GM12878 (cell line): ENCODE results near the gene RIMBP2. TPM values are rescaled to one million over a fixed set of nuclear protein-coding genes. Genes with fewer than 3 reads are reported as not detected.

ENCODE experiments used
- ATAC-seq: fragments of 200-7000 bp; cut with Tn5 transposase; 3 replicates; pipeline ENCODE4 v1.9.1; 2020; ENCODE audit warnings: mild to moderate bottlenecking, moderate library complexity
- BruUV-seq: library from RNA; stranded (reverse); fragments of 400-500 nt; replicated peaks from 2 replicates; lab custom pipeline; 2021; lab: Mats Ljungman, UMichigan
- CTCF ChIA-PET: fragments of 300-600 bp; sonication (Branson Sonifier 250); formaldehyde crosslinking; extraction: SDS; loops from one replicate; lab custom pipeline; 2021; ENCODE audit warnings: inconsistent platforms; lab: Yijun Ruan, JAX
- POLR2A ChIA-PET: fragments of 350-600 bp; formaldehyde crosslinking; extraction: SDS; loops from one replicate; lab custom pipeline; 2021; ENCODE audit warnings: inconsistent platforms; lab: Charles Lee
- RAD21 ChIA-PET: fragments of 300-600 bp; sonication (Branson Sonifier 250); formaldehyde crosslinking; loops from one replicate; lab custom pipeline; 2023; ENCODE audit warnings: antibody characterized with exemption; ENCODE audit not compliant: unreplicated experiment; lab: Charles Lee
- SMC1A ChIA-PET: fragments of 300-600 bp; sonication (Branson Sonifier 250); formaldehyde crosslinking; loops from one replicate; lab custom pipeline; 2023; ENCODE audit not compliant: unreplicated experiment, uncharacterized antibody; lab: Charles Lee
- DNase-seq: peaks from one replicate; pipeline ENCODE4 v3.0.0-alpha.2; 2011; ENCODE audit warnings: low read depth, low spot score
- FAIRE-seq: peaks from 3 replicates; lab custom pipeline; 2011; peaks lifted over from hg19 to GRCh38; lab: Jason Lieb, UNC
- H2AFZ ChIP-seq: 2 replicates; pipeline ENCODE4 v1.6.0; 2011; ENCODE audit warnings: low read depth, low read length, control low read depth; ENCODE audit not compliant: control insufficient read depth
- H3K27ac ChIP-seq: 2 replicates; pipeline ENCODE4 v1.5.1; 2011; ENCODE audit warnings: control low read depth; ENCODE audit not compliant: control insufficient read depth, insufficient read depth
- H3K27me3 ChIP-seq, 2 experiments: replicated peaks in 1 of 2; 2 replicates each; pipeline versions ENCODE4 v1.6.0 to v1.6.1; 2011; ENCODE audit warnings: low read length in 1 of 2; ENCODE audit not compliant: control insufficient read depth in 2 of 2, insufficient read depth in 2 of 2
- H3K36me3 ChIP-seq, 2 experiments: 2 replicates each; pipeline ENCODE4 v1.5.1; 2011; ENCODE audit warnings: low read length in 1 of 2; ENCODE audit not compliant: control insufficient read depth in 2 of 2, insufficient read depth in 2 of 2
- H3K4me1 ChIP-seq: 2 replicates; pipeline ENCODE4 v1.6.1; 2011; ENCODE audit warnings: mild to moderate bottlenecking, low read length, moderate library complexity, mixed read lengths; ENCODE audit not compliant: control insufficient read depth, insufficient read depth
- H3K4me2 ChIP-seq: 2 replicates; pipeline ENCODE4 v1.6.0; 2011; ENCODE audit warnings: control low read depth; ENCODE audit not compliant: control insufficient read depth, insufficient read depth
- H3K4me3 ChIP-seq: fragments of 200-600 bp; sonication (generic); 2 replicates; pipeline ENCODE4 v1.5.1; 2016
- H3K79me2 ChIP-seq: 2 replicates; pipeline ENCODE4 v1.6.0; 2011; ENCODE audit warnings: low read length; ENCODE audit not compliant: control insufficient read depth, insufficient read depth
- H3K9ac ChIP-seq: 2 replicates; pipeline ENCODE4 v1.8.0; 2011; ENCODE audit warnings: low read length, control low read depth, mixed read lengths; ENCODE audit not compliant: control insufficient read depth, insufficient read depth
- H3K9me3 ChIP-seq: replicated peaks from 3 replicates; pipeline ENCODE4 v1.5.1; 2011; ENCODE audit warnings: mild to moderate bottlenecking, low read length; ENCODE audit not compliant: control insufficient read depth, insufficient read depth
- H4K20me1 ChIP-seq: 2 replicates; pipeline ENCODE4 v1.6.0; 2011; ENCODE audit not compliant: control insufficient read depth, insufficient read depth
- ETV6 ChIP-seq, 2 experiments: fragments of 450-650 bp in 1 of 2; IDR thresholded peaks in 1 of 2; conservative IDR thresholded peaks in 1 of 2; 2 replicates each; pipeline ENCODE4 v1.6.1; 2014; ENCODE audit warnings: antibody characterized with exemption in 1 of 2, borderline replicate concordance in 1 of 2, low read depth in 1 of 2, mild to moderate bottlenecking in 1 of 2, moderate library complexity in 1 of 2
- IKZF1 ChIP-seq: fragments of 450-650 bp; conservative IDR thresholded peaks from 2 replicates; pipeline ENCODE4 v1.6.1; 2017; ENCODE audit warnings: antibody characterized with exemption, mild to moderate bottlenecking
- IRF4 ChIP-seq: IDR thresholded peaks from 2 replicates; pipeline ENCODE4 v1.6.1; 2011; ENCODE audit warnings: low read depth, low read length
- MYC ChIP-seq: IDR thresholded peaks from 2 replicates; pipeline ENCODE4 v1.6.1; 2011; ENCODE audit warnings: mild to moderate bottlenecking, low read length, moderate library complexity, inconsistent platforms; ENCODE audit not compliant: insufficient read depth, insufficient replicate concordance, insufficient read length, severe bottlenecking
- PAX5 ChIP-seq: IDR thresholded peaks from 2 replicates; pipeline ENCODE4 v1.6.1; 2011; ENCODE audit warnings: low read depth, low read length, borderline replicate concordance
- RAD21 ChIP-seq: IDR thresholded peaks from 2 replicates; pipeline ENCODE4 v1.6.1; 2011; ENCODE audit warnings: mild to moderate bottlenecking, low read depth, low read length, moderate library complexity; ENCODE audit not compliant: insufficient read depth
- RELA ChIP-seq: fragments of 450-650 bp; IDR thresholded peaks from 2 replicates; pipeline ENCODE4 v1.8.0; 2014; ENCODE audit warnings: borderline replicate concordance; ENCODE audit not compliant: partially characterized antibody
- ZZZ3 ChIP-seq: IDR thresholded peaks from 2 replicates; pipeline ENCODE4 v1.6.1; 2011; ENCODE audit warnings: low read depth; ENCODE audit not compliant: control insufficient read depth, insufficient read length
- WGBS: methylation state at CpG from one replicate; pipeline ENCODE4 v1.1.6; 2016; ENCODE audit warnings: low lambda C conversion rate; ENCODE audit not compliant: insufficient replicate concordance, insufficient coverage; ENCODE audit errors: missing lambda C conversion rate; 5-methylcytosine and 5-hydroxymethylcytosine counted together
- in situ Hi-C: fragments of 300-500 bp; cut with MboI; formaldehyde crosslinking; loops from 9 replicates; pipeline ENCODE4 v1.14.3; 2018; ENCODE audit warnings: mixed read lengths
- intact Hi-C: fragments of 100-400 bp; cut with micrococcal nuclease; formaldehyde crosslinking; loops from one replicate; pipeline ENCODE4 v1.14.2; 2022; ENCODE audit not compliant: unreplicated experiment
- polyA plus RNA-seq, 11 experiments: library from polyadenylated mRNA; depleted of rRNA in 4 of 11; unstranded in 6 of 11; stranded (reverse) in 5 of 11; fragments of >200 nt; fragmentation: Nextera tagmentation in 4 of 11; fragmentation: Illumina TruSeq in 1 of 11; extraction: Ambion mirVana in 4 of 11; extraction: Trizol in 1 of 11; gene quantifications; 1 replicate in 1 of 11; 2 replicates in 10 of 11; pipeline versions ENCODE4 v1.2.1 to v1.2.3, GENCODE V29; 2011 to 2016; ENCODE audit warnings: inconsistent platforms in 2 of 11, missing spikeins in 2 of 11, low read depth in 1 of 11
- total RNA-seq, 4 experiments: library from RNA; depleted of rRNA in 3 of 4; stranded (reverse); fragments of >200 nt in 3 of 4; fragmentation: Illumina TruSeq in 1 of 4; extraction: Trizol in 1 of 4; gene quantifications; 2 replicates each; pipeline versions ENCODE4 v1.2.1 to v1.2.3, GENCODE V29; 2013 to 2021
- TF ChIP-seq, protein P1 (sequence below), 3 experiments: IDR thresholded peaks in 2 of 3; conservative IDR thresholded peaks in 1 of 3; 2 replicates each; pipeline ENCODE4 v1.5.1; 2011; ENCODE audit warnings: low read depth in 3 of 3, low read length in 3 of 3, mild to moderate bottlenecking in 3 of 3, control low read depth in 2 of 3, moderate library complexity in 2 of 3, inconsistent platforms in 1 of 3, mixed read lengths in 1 of 3; ENCODE audit not compliant: control insufficient read depth in 2 of 3, insufficient read depth in 1 of 3; ENCODE audit errors: extremely low read depth in 1 of 3

The RIMBP2 gene
- total and polyA plus RNA-seq, 10 of the 15 experiments (the other 5 are each of a cell fraction or from before 2014, with no cell fraction given) = 0.04 to 2.9 (median 0.07) TPM; not detected in 1

DNA sequence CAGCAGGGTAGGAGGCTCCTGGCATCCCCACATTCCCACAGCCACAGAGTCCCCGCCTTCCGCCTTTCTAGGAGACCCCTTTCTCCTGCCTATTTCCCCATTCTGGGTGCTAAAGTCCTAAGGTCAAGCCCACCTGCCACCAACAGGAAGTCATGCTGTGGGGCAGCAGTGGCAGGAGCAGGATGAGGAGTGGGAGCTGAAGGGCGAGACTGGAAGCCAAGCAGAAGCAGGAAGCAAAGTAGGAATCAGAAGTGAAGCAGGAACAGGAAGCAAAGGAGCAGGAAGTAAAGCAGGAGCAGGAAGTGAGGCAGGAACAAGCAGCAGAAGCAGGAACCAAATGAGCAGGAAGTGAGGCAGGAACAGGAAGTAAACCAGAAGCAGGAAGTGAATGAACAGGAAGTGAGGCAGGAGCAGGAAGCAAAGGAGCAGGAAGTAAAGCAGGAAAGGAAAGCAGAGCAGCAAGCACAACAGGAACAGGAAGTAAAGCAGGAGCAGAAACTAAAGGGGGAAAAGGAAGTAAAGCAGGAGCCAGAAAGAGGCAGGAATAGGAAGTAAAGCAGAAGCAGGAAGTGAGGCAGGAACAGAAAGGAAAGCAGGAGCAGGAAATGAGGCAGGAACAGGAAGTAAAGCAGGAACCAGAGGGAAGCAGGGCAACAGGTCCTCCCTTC lies 38.3 kb upstream of the RIMBP2 start:
- TF ChIP-seq ETV6 (conservative IDR thresholded peaks at IDR 0.05 in 1 of 2, IDR thresholded peaks at IDR 0.05 in 1 of 2; ENCODE audit: borderline replicate concordance in 1 of 2, low read depth in 1 of 2) (peak in 1 of 2 experiments; percentile 85; a peak in 2 of 4 replicates), ZZZ3 (no peak), IKZF1 (0 out of 2 replicates have a peak, but pooled peaks have one; percentile 24)
- Histone ChIP-seq H4K20me1 (no peaks in the 10 kb centered on the region), H3K4me3 (no peak overlapping the region), H3K36me3 (no peaks in the 10 kb centered on the region), H3K79me2 (no peaks in the 10 kb centered on the region), H3K4me2 (no peak overlapping the region), H3K4me1 (no peaks in the 10 kb centered on the region; the same call in 1 of the 2 replicates), H3K27me3 (no peaks in the 10 kb centered on the region), H3K9ac (no peak overlapping the region), H3K9me3 (no peaks in the 10 kb centered on the region; the same call in 2 of the 3 replicates), H3K27ac (no peak overlapping the region), H2AFZ (no peak overlapping the region)
- no peak for FAIRE-seq
- intact Hi-C loops = no loop called here
- POLR2A ChIA-PET = no interaction called here
- RAD21 ChIA-PET = no interaction called here
- CTCF ChIA-PET = interaction anchor here (1.2 kb wide), 1 partner anchor 722 kb away, joined by 4 read pairs; no protein-coding TSS in a partner anchor
- 58% methylated on average over 3 of the region's 3 CpGs for WGBS
- in situ Hi-C loops = loop anchor here (5.0 kb wide), 1 partner anchor 707 kb away; no protein-coding TSS in a partner anchor
- SMC1A ChIA-PET = no interaction called here
- no peak for ATAC-seq
- no TSS peak for BruUV-seq
- no peak for DNase-seq

DNA sequence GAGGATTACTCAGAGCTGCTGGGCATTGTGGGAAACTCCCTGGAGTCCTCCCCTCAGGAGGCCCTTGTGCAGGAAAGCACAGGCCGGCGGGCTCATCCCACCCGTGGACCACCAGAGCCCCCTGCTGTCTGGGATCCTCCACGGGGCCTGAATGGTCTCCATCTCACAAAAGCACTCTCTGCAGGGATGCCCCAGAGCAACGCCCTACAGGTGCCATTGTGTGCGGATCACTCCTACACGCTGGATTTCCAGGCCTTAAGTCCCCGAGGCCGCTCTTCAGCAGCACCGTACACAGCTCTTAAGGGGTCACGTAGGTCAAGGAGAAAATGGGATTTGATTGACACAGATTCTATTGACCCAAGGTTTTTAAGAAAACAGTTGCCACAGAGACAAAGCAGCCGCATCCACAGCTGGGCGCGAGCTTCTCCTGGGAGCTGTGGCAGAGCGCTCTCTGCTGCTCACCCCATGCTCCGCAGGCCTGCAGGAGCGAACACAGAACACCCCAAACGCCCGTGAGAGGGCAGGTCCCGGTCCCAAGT lies 36.7 kb upstream of the RIMBP2 start:
- Histone ChIP-seq H3K79me2 (no peaks in the 10 kb centered on the region), H3K4me2 (no peak overlapping the region), H4K20me1 (no peaks in the 10 kb centered on the region), H3K9ac (no peak overlapping the region), H3K4me1 (no peaks in the 10 kb centered on the region; the same call in 1 of the 2 replicates), H3K27ac (no peak overlapping the region), H3K36me3 (no peaks in the 10 kb centered on the region), H3K4me3 (no peak overlapping the region), H3K27me3 (no peaks in the 10 kb centered on the region), H2AFZ (no peak overlapping the region), H3K9me3 (no peaks in the 10 kb centered on the region; the same call in 2 of the 3 replicates)
- ChIA-PET SMC1A (no interaction called here), CTCF (interaction anchor here (0.9 to 1.4 kb wide), 2 partner anchors 20 to 67 kb away, joined by 3 to 5 read pairs; no protein-coding TSS in a partner anchor), RAD21 (no interaction called here), POLR2A (no interaction called here)
- FAIRE-seq = no peak
- no peak for TF ChIP-seq PAX5
- TF ChIP-seq RAD21 = 0 out of 2 replicates have a peak, but pooled peaks have one; percentile 7
- TF ChIP-seq RELA = no peak
- TF ChIP-seq, protein P1, sequence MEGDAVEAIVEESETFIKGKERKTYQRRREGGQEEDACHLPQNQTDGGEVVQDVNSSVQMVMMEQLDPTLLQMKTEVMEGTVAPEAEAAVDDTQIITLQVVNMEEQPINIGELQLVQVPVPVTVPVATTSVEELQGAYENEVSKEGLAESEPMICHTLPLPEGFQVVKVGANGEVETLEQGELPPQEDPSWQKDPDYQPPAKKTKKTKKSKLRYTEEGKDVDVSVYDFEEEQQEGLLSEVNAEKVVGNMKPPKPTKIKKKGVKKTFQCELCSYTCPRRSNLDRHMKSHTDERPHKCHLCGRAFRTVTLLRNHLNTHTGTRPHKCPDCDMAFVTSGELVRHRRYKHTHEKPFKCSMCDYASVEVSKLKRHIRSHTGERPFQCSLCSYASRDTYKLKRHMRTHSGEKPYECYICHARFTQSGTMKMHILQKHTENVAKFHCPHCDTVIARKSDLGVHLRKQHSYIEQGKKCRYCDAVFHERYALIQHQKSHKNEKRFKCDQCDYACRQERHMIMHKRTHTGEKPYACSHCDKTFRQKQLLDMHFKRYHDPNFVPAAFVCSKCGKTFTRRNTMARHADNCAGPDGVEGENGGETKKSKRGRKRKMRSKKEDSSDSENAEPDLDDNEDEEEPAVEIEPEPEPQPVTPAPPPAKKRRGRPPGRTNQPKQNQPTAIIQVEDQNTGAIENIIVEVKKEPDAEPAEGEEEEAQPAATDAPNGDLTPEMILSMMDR (IDR thresholded peaks at IDR 0.05 in 2 of 3, conservative IDR thresholded peaks at IDR 0.05 in 1 of 3; ENCODE audit: control insufficient read depth in 2 of 3, extremely low read depth in 1 of 3, insufficient read depth in 1 of 3, low read depth in 3 of 3, low read length in 3 of 3) = peak in 1 of 3 experiments; percentile 13; a peak in 2 of 6 replicates
- no peak for TF ChIP-seq IRF4
- TF ChIP-seq ZZZ3 = no peak
- TF ChIP-seq MYC = no peak
- in situ Hi-C loops (loop anchor here (5.0 kb wide), 1 partner anchor 705 kb away; no protein-coding TSS in a partner anchor), intact Hi-C loops (no loop called here)
- WGBS = 73% methylated on average over 20 of the region's 20 CpGs
- no peak for DNase-seq
- ATAC-seq = no peak
- no TSS peak for BruUV-seq
